Endothelial cell of umbilical vein (primary cell): Measurements from ENCODE around the gene FBXL4. TPM values are rescaled to one million over a fixed set of nuclear protein-coding genes. Genes with fewer than 3 reads are reported as not detected.
A peak's percentile ranks its signal among the peaks of the same experiment; 100 is the strongest.

ENCODE experiments used
- BruUV-seq: library from RNA; stranded (reverse); fragments of 400-500 nt; replicated peaks from 2 replicates; lab custom pipeline; 2021; lab: Mats Ljungman, UMichigan
- CTCF ChIA-PET: fragments of 300-600, 350-600 bp; sonication (Branson Sonifier 250); formaldehyde crosslinking; loops from one replicate; lab custom pipeline; 2021; ENCODE audit warnings: antibody characterized with exemption, inconsistent platforms; lab: Charles Lee
- POLR2A ChIA-PET: fragments of 300-600, 350-600 bp; sonication (Branson Sonifier 250); formaldehyde crosslinking; loops from one replicate; lab custom pipeline; 2021; ENCODE audit warnings: antibody characterized with exemption, inconsistent platforms; lab: Charles Lee
- DNase-seq: peaks from one replicate; pipeline ENCODE4 v3.0.0-alpha.2; 2011; ENCODE audit warnings: low read depth, low spot score
- FAIRE-seq: peaks from 2 replicates; lab custom pipeline; 2011; peaks lifted over from hg19 to GRCh38; lab: Jason Lieb, UNC
- H2AFZ ChIP-seq: 2 replicates; pipeline ENCODE4 v1.6.0; 2012; ENCODE audit warnings: low read depth, low read length, control low read depth, inconsistent platforms
- H3K27ac ChIP-seq: 2 replicates; pipeline ENCODE4 v1.5.1; 2011; ENCODE audit warnings: low read depth, mild to moderate bottlenecking, control low read depth, low read length, moderate library complexity; ENCODE audit not compliant: insufficient read depth
- H3K27me3 ChIP-seq, 2 experiments: 2 replicates each; pipeline versions ENCODE4 v1.6.0 to v1.6.1; 2011; ENCODE audit warnings: low read length in 2 of 2, mixed read lengths in 1 of 2; ENCODE audit not compliant: control insufficient read depth in 2 of 2, insufficient read depth in 2 of 2
- H3K36me3 ChIP-seq, 2 experiments: 2 replicates in 1 of 2; 3 replicates in 1 of 2; pipeline ENCODE4 v1.5.1; 2011; ENCODE audit warnings: low read length in 2 of 2, mild to moderate bottlenecking in 1 of 2, moderate library complexity in 1 of 2; ENCODE audit not compliant: control insufficient read depth in 2 of 2, insufficient read depth in 2 of 2; ENCODE audit errors: extremely low read depth in 1 of 2
- H3K4me1 ChIP-seq: 3 replicates; pipeline ENCODE4 v1.5.1; 2011; ENCODE audit warnings: mild to moderate bottlenecking, low read length; ENCODE audit not compliant: control insufficient read depth, insufficient read depth; ENCODE audit errors: extremely low read depth
- H3K4me2 ChIP-seq: 2 replicates; pipeline ENCODE4 v1.6.1; 2011; ENCODE audit warnings: low read length, control low read depth, mixed read lengths; ENCODE audit not compliant: insufficient read depth
- H3K4me3 ChIP-seq, 3 experiments: fragments of 200-600 bp in 1 of 3; sonication (generic), shearing (Covaris generic) in 1 of 3; replicated peaks in 1 of 3; 2 replicates each; pipeline ENCODE4 v1.5.1; 2011 to 2016; ENCODE audit warnings: control low read depth in 3 of 3, low read length in 3 of 3, mild to moderate bottlenecking in 2 of 3, inconsistent platforms in 1 of 3, low read depth in 1 of 3, moderate library complexity in 1 of 3; ENCODE audit not compliant: insufficient read depth in 1 of 3
- H3K79me2 ChIP-seq: 2 replicates; pipeline ENCODE4 v1.6.0; 2012; ENCODE audit warnings: low read length, inconsistent platforms; ENCODE audit not compliant: control insufficient read depth, insufficient read depth
- H3K9ac ChIP-seq: replicated peaks from 2 replicates; pipeline ENCODE3; 2011; ENCODE audit warnings: low read length, control low read depth; ENCODE audit not compliant: insufficient read depth; ENCODE audit errors: extremely low read depth
- H3K9me1 ChIP-seq: replicated peaks from 3 replicates; pipeline ENCODE4 v1.6.0; 2011; ENCODE audit warnings: mild to moderate bottlenecking, low read length; ENCODE audit not compliant: control insufficient read depth, insufficient read depth; ENCODE audit errors: extremely low read depth
- H3K9me3 ChIP-seq: replicated peaks from 2 replicates; pipeline ENCODE4 v1.5.1; 2012; ENCODE audit warnings: low read length, inconsistent platforms; ENCODE audit not compliant: control insufficient read depth, insufficient read depth
- H4K20me1 ChIP-seq: replicated peaks from 2 replicates; pipeline ENCODE3; 2011; ENCODE audit warnings: mild to moderate bottlenecking, low read length; ENCODE audit not compliant: control insufficient read depth, insufficient read depth; ENCODE audit errors: extremely low read depth
- EZH2 ChIP-seq: IDR thresholded peaks from 2 replicates; pipeline ENCODE4 v1.6.1; 2012; ENCODE audit warnings: borderline replicate concordance, low read depth, mild to moderate bottlenecking, moderate library complexity, low read length, inconsistent platforms; ENCODE audit not compliant: severe bottlenecking
- FOS ChIP-seq: IDR thresholded peaks from 2 replicates; pipeline ENCODE4 v1.6.1; 2011; ENCODE audit warnings: mild to moderate bottlenecking, low read length, moderate library complexity, borderline replicate concordance; ENCODE audit not compliant: insufficient read depth
- GATA2 ChIP-seq: IDR thresholded peaks from 2 replicates; pipeline ENCODE4 v1.7.0; 2011; ENCODE audit warnings: low read depth, mild to moderate bottlenecking, moderate library complexity, mixed read lengths, low read length; ENCODE audit not compliant: insufficient read length, insufficient read depth
- JUN ChIP-seq: IDR thresholded peaks from 2 replicates; pipeline ENCODE4 v1.6.1; 2011; ENCODE audit warnings: borderline replicate concordance, low read depth; ENCODE audit not compliant: insufficient read length, insufficient read depth
- MYC ChIP-seq: IDR thresholded peaks from one replicate; pipeline ENCODE4 v1.6.1; 2011; ENCODE audit warnings: mild to moderate bottlenecking, low read depth, low read length
- POLR2A ChIP-seq: IDR thresholded peaks from 2 replicates; pipeline ENCODE4 v1.6.1; 2012; ENCODE audit warnings: low read depth, mild to moderate bottlenecking, control low read depth, low read length
- dilution Hi-C: fragments of 300-500 bp; cut with MboI; formaldehyde crosslinking; loops from one replicate; pipeline ENCODE4 v1.15.0; 2019; ENCODE audit warnings: low sequenced_read_pairs; ENCODE audit not compliant: extremely low pct_ligation_motif_present
- intact Hi-C: fragments of 100-400 bp; cut with micrococcal nuclease; formaldehyde crosslinking; loops from one replicate; pipeline ENCODE4 v1.10.0; 2022
- polyA plus RNA-seq, 4 experiments: library from polyadenylated mRNA; depleted of rRNA in 3 of 4; stranded (reverse) in 3 of 4; unstranded in 1 of 4; fragments of >200 nt; gene quantifications; 2 replicates each; pipeline versions ENCODE4 v1.2.1 to v1.2.3, GENCODE V29; 2011 to 2012; ENCODE audit warnings: missing spikeins in 1 of 4
- total RNA-seq: library from RNA; stranded (reverse); gene quantifications from 2 replicates; pipeline ENCODE4 v1.2.3, GENCODE V29; 2021
- TF ChIP-seq, protein P1 (sequence below), 2 donors: IDR thresholded peaks; 1 replicate in 1 of 2; 2 replicates in 1 of 2; pipeline ENCODE4 v1.5.1; 2011; ENCODE audit warnings: low read length in 2 of 2, mild to moderate bottlenecking in 2 of 2, moderate library complexity in 2 of 2, control low read depth in 1 of 2, inconsistent platforms in 1 of 2, low read depth in 1 of 2; ENCODE audit not compliant: insufficient read depth in 1 of 2; ENCODE audit errors: extremely low read depth in 1 of 2

Gene FBXL4
- total and polyA plus RNA-seq, 2 donors (not counting 3 experiments of a cell fraction or from before 2014, with no cell fraction given) = 7.0 to 9.8 TPM

DNA sequence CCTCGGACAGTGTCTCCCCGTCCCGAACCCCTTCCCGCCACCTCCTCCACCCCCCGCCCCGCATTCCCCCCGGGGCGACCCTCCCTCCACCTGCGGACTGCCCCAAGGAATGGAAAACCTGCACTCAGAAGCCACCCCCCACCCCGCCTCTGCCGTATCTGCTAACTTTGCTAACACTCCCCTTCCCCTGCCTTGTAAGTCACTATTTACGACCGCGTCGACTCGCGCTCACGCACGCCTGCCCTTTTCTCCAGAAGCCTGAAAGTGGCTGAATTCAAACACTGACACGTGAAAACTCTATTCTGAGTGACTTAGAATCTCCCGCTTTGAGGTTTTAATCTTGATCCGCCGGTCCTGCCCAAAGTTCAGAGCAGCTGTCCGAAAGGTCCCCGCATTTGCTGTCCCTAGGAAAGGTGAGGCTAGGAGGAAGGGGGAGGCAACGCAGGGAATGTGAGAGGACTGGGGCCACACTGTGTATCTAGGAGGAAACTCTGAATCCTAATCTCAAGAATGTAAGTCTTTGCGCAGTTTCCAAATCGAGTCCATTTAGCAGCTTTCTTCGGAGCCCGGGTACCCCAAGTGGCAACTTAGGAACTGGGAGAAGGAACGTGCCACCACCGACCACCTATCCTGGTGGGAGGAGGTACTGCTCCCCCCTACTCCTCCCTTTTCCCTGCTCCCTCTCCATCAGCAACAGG is 122.7 kb downstream of the FBXL4 start:
- TF ChIP-seq FOS (no peak), EZH2 (peak; percentile 71)
- H3K27me3 ChIP-seq = peaks cover 72 to 82% of the 10 kb centered on the region in 2 experiments
- no peaks in the 10 kb centered on the region for H3K36me3 ChIP-seq
- H3K4me1 ChIP-seq = no peaks in the 10 kb centered on the region
- no peak overlapping the region for H3K27ac ChIP-seq
- no peak overlapping the region for H3K4me3 ChIP-seq
- dilution Hi-C loops = no loop called here
- POLR2A ChIA-PET = no interaction called here
- DNase-seq = no peak
- H3K79me2 ChIP-seq = no peaks in the 10 kb centered on the region
- H3K9ac ChIP-seq = no peak overlapping the region
- intact Hi-C loops = no loop called here
- no peaks in the 10 kb centered on the region for H3K9me3 ChIP-seq
- CTCF ChIA-PET = no interaction called here
- BruUV-seq = no TSS peak
- no peak overlapping the region for H2AFZ ChIP-seq
- H3K4me2 ChIP-seq = no peak overlapping the region
- FAIRE-seq = no peak
- H4K20me1 ChIP-seq = no peaks in the 10 kb centered on the region
- H3K9me1 ChIP-seq = no peaks in the 10 kb centered on the region

DNA sequence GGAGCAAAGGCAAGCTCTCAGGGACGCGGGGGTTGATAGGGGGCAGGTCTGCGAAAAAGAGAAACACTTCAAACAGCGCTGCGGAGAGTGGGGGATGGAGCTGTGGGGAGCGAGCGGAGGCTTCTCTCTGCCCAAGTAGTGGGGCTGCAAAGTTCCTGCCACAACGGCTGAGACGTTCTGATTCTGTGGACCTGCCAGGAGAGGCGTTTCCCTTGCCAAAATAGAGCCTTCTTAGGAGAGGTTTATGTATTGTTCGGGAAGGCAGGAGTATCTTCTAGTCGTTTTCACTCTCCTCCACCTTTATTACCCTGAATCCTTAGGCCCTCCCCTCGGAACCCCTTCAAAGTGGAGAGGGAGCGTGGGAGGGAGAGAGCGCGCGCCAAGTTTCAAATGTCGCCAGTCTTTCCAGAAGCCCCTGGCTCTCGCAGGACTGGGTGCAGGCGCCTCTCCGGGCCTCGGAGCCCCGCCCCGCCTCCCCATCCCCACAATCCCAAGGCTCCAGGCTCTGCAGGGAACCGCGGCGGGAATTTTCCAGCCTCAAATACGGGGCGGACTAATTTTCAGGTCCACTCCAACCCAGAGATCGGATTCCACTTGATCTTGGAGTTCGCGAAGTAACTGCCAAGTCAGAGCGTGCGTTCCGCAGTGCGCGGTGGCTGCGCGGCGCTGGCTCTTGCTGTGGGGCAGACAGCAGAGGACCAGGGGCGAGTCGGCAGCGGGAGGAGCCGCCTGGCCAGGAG is 123.4 kb downstream of the FBXL4 start:
- Histone ChIP-seq H3K27ac (no peak overlapping the region), H3K4me3 (no peak overlapping the region), H3K9ac (no peak overlapping the region), H3K27me3 (peaks cover 72 to 74% of the 10 kb centered on the region in 2 experiments), H3K36me3 (no peaks in the 10 kb centered on the region), H3K4me1 (no peaks in the 10 kb centered on the region), H2AFZ (no peak overlapping the region), H4K20me1 (no peaks in the 10 kb centered on the region), H3K79me2 (no peaks in the 10 kb centered on the region), H3K9me1 (no peaks in the 10 kb centered on the region), H3K9me3 (no peaks in the 10 kb centered on the region), H3K4me2 (no peak overlapping the region)
- dilution Hi-C loops = no loop called here
- DNase-seq (no peak), FAIRE-seq (no peak)
- POLR2A ChIA-PET = no interaction called here
- CTCF ChIA-PET = interaction anchor here (1.2 kb wide), 1 partner anchor 19 kb away, joined by 3 read pairs; no protein-coding TSS in a partner anchor
- BruUV-seq = no TSS peak
- TF ChIP-seq, protein P1, sequence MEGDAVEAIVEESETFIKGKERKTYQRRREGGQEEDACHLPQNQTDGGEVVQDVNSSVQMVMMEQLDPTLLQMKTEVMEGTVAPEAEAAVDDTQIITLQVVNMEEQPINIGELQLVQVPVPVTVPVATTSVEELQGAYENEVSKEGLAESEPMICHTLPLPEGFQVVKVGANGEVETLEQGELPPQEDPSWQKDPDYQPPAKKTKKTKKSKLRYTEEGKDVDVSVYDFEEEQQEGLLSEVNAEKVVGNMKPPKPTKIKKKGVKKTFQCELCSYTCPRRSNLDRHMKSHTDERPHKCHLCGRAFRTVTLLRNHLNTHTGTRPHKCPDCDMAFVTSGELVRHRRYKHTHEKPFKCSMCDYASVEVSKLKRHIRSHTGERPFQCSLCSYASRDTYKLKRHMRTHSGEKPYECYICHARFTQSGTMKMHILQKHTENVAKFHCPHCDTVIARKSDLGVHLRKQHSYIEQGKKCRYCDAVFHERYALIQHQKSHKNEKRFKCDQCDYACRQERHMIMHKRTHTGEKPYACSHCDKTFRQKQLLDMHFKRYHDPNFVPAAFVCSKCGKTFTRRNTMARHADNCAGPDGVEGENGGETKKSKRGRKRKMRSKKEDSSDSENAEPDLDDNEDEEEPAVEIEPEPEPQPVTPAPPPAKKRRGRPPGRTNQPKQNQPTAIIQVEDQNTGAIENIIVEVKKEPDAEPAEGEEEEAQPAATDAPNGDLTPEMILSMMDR (IDR thresholded peaks at IDR 0.05; ENCODE audit: extremely low read depth in 1 of 2, insufficient read depth in 1 of 2, low read depth in 1 of 2, low read length in 2 of 2) = no peak
- TF ChIP-seq JUN (no peak), POLR2A (no peak), FOS (no peak), GATA2 (no peak), EZH2 (peak; percentile 77), MYC (no peak)
- intact Hi-C loops = no loop called here
